NT2/D1 (cell line): ENCODE data around the gene CSNK1D.

Experiments used
- SUZ12 ChIP-seq: IDR thresholded peaks from 2 replicates; pipeline ENCODE4 v1.6.1; 2011; ENCODE audit not compliant: insufficient read length, insufficient read depth; ENCODE audit errors: extremely low read depth
- ZNF274 ChIP-seq: IDR thresholded peaks from 2 replicates; pipeline ENCODE4 v1.6.1; 2011; ENCODE audit warnings: mild to moderate bottlenecking, low read depth, low read length

DNA sequence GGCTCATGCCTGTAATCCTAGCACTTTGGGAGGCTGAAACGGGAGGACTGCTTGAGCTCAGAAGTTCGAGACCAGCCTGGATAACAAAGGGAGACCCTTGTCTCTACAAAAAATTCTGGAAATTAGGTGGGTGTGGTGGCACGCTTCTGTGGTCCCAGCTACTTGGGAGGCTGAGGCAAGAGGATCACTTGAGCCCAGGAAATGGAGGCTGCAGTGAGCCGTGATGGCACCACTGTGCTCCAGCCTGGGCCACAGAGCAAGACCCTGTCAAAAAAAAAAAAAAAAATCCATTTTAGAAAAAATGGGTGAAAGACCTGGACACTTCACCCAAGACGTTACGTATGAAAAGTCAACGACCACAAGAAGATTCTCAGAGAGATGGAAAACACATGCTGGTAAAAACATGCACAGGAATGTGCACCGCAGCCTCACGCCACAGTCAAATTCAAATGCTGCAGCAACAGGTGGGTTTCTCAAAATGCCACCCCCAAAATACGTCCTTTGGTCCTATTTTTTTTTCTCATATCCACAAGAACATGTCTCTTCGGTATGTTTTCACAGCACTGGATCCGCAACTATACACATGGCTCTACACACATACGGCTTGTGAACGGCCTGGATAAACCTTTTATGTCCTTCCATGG lies 17.1 kb downstream of the CSNK1D start:
- TF ChIP-seq SUZ12 (no peak), ZNF274 (no peak)
